Spleen (tissue), 11 donors: ENCODE measurements around the gene TYRP1. TPM values are rescaled to one million over a fixed set of nuclear protein-coding genes. Genes with fewer than 3 reads are reported as not detected.

Experiments
- DNase-seq: peaks from one replicate; pipeline ENCODE4 v3.0.0-alpha.2; 2020
- H3K27ac ChIP-seq, 8 donors: fragments of 200-600 bp; sonication (generic) in 7 of 8; 1 replicate in 4 of 8; 2 replicates in 4 of 8; pipeline versions ENCODE4 v1.5.0 to v1.8.0; 2016 to 2021; ENCODE audit warnings: inconsistent platforms in 4 of 8, mild to moderate bottlenecking in 4 of 8, moderate library complexity in 1 of 8
- H3K27me3 ChIP-seq, 7 donors: fragments of 200-600 bp; sonication (generic) in 6 of 7; replicated peaks in 1 of 7; 1 replicate in 4 of 7; 2 replicates in 3 of 7; pipeline versions ENCODE4 v1.5.0 to v1.8.0; 2016 to 2021; ENCODE audit warnings: inconsistent platforms in 3 of 7, mild to moderate bottlenecking in 1 of 7
- H3K36me3 ChIP-seq, 6 donors: fragments of 200-600 bp; sonication (generic) in 5 of 6; 1 replicate in 4 of 6; 2 replicates in 2 of 6; pipeline versions ENCODE4 v1.5.0 to v1.8.0; 2016 to 2021; ENCODE audit warnings: inconsistent platforms in 2 of 6
- H3K4me1 ChIP-seq, 6 donors: fragments of 200-600 bp; sonication (generic) in 5 of 6; 1 replicate in 3 of 6; 2 replicates in 3 of 6; pipeline versions ENCODE4 v1.5.0 to v1.8.0; 2016 to 2021; ENCODE audit warnings: inconsistent platforms in 3 of 6
- H3K4me3 ChIP-seq, 8 donors: fragments of 200-600 bp; sonication (generic) in 7 of 8; 1 replicate in 4 of 8; 2 replicates in 4 of 8; pipeline versions ENCODE4 v1.5.0 to v1.8.0; 2016 to 2021; ENCODE audit warnings: inconsistent platforms in 4 of 8, mild to moderate bottlenecking in 4 of 8, moderate library complexity in 2 of 8
- H3K9me3 ChIP-seq, 8 donors: fragments of 200-600 bp; sonication (generic) in 7 of 8; 1 replicate in 4 of 8; 2 replicates in 4 of 8; pipeline versions ENCODE4 v1.5.0 to v1.8.0; 2016 to 2021; ENCODE audit warnings: inconsistent platforms in 4 of 8
- CTCF ChIP-seq, 11 experiments: fragments of 200-600 bp in 7 of 11; fragments of 450-650 bp in 4 of 11; sonication (generic) in 4 of 11; IDR thresholded peaks in 8 of 11; conservative IDR thresholded peaks in 3 of 11; 1 replicate in 7 of 11; 2 replicates in 4 of 11; pipeline versions ENCODE4 v1.4.0 to v1.8.0; 2016 to 2021; ENCODE audit warnings: antibody characterized with exemption in 11 of 11, inconsistent platforms in 4 of 11, mild to moderate bottlenecking in 1 of 11
- POLR2A ChIP-seq, 3 donors: fragments of 450-650 bp; IDR thresholded peaks; one replicate each; pipeline ENCODE4 v1.5.1; 2017; ENCODE audit warnings: antibody characterized with exemption in 3 of 3, mild to moderate bottlenecking in 1 of 3
- POLR2AphosphoS5 ChIP-seq, 3 donors: sonication (generic); formaldehyde crosslinking; IDR thresholded peaks; one replicate each; pipeline ENCODE4 v1.5.1; 2017; ENCODE audit warnings: antibody characterized with exemption in 3 of 3
- WGBS, 5 donors: extraction: QIAGEN DNeasy Blood & Tissue Kit in 3 of 5; methylation state at CpG; one replicate each; pipeline versions ENCODE4 v1.1.5 to v1.1.7; 2013 to 2018; 5-methylcytosine and 5-hydroxymethylcytosine counted together
- intact Hi-C: fragments of 100-400 bp; cut with DNase I; formaldehyde crosslinking; loops from one replicate; pipeline ENCODE4 v1.15.0; 2023; ENCODE audit warnings: low total_unique reads
- polyA plus RNA-seq, 3 donors: library from polyadenylated mRNA; stranded (reverse); fragments of 200-250 nt; gene quantifications; one replicate each; pipeline ENCODE4 v1.2.1, GENCODE V29; 2013
- total RNA-seq, 7 donors: library from RNA; depleted of rRNA in 3 of 7; stranded (reverse); fragments of >200 nt in 3 of 7; fragmentation: NEBNext Ultra II Directional in 4 of 7; extraction: Animal tissue kit (Norgen Biotek cat#: 25700) in 4 of 7; gene quantifications; one replicate each; pipeline versions ENCODE4 v1.1.0 to v1.2.1, GENCODE V29; 2016 to 2021
- donor health status: healthy with polysubstance abuse.
- donor health status: DM: no; HTN: no; CAD: no; lungs with moderate emphysema.
- donor health status: DM: no; HTN: no; CAD: no.
- donor health status: Bipolar disorder and iron deficiency.
- donor health status: healthy.
- donor health status: DM: no; HTN: no; CAD: no.
- donor health status: DM: yes; HTN: yes; CAD: no.

TYRP1 gene
- total and polyA plus RNA-seq, 10 donors, result not detected

GRCh38 chr9:12695474-12695873, 2.3 kb downstream of the TYRP1 start:
- H3K27ac ChIP-seq, result no peak overlapping the region
- no peaks in the 10 kb centered on the region for H3K36me3 ChIP-seq
- H3K27me3 ChIP-seq, result no peaks in the 10 kb centered on the region
- H3K4me3 ChIP-seq, result no peak overlapping the region
- no peak for TF ChIP-seq POLR2A (IDR thresholded peaks at IDR 0.05)
- no peak for TF ChIP-seq CTCF (IDR thresholded peaks at IDR 0.05 in 8 of 11, conservative IDR thresholded peaks at IDR 0.05 in 3 of 11)
- TF ChIP-seq POLR2AphosphoS5 (IDR thresholded peaks at IDR 0.05), result no peak
- no peaks in the 10 kb centered on the region for H3K9me3 ChIP-seq
- DNase-seq, result no peak
- intact Hi-C loops, result no loop called here
- no peaks in the 10 kb centered on the region for H3K4me1 ChIP-seq
- 74 to 95% (median 84%) methylated on average over 4 of the region's 4 CpGs for WGBS, 5 donors

- H3K36me3 ChIP-seq, result no peaks in the 10 kb centered on the region
- DNase-seq, result no peak
- no peak for TF ChIP-seq CTCF (IDR thresholded peaks at IDR 0.05 in 8 of 11, conservative IDR thresholded peaks at IDR 0.05 in 3 of 11)
- TF ChIP-seq POLR2AphosphoS5 (IDR thresholded peaks at IDR 0.05), result no peak
- no peak for TF ChIP-seq POLR2A (IDR thresholded peaks at IDR 0.05)
- no peaks in the 10 kb centered on the region for H3K9me3 ChIP-seq
- no peaks in the 10 kb centered on the region for H3K4me1 ChIP-seq
- 45 to 50% (median 47%) methylated on average over 4 of the region's 4 CpGs for WGBS, 5 donors
- no peak overlapping the region for H3K27ac ChIP-seq
- no peak overlapping the region for H3K4me3 ChIP-seq
- no peaks in the 10 kb centered on the region for H3K27me3 ChIP-seq
- intact Hi-C loops, result no loop called here
Measured at GRCh38 chr9:12696931-12697622, 3.9 kb downstream of the TYRP1 start.

GRCh38 chr9:12697719-12698118, 4.5 kb downstream of the TYRP1 start:
- TF ChIP-seq CTCF (IDR thresholded peaks at IDR 0.05 in 8 of 11, conservative IDR thresholded peaks at IDR 0.05 in 3 of 11) (no peak), POLR2AphosphoS5 (IDR thresholded peaks at IDR 0.05) (no peak), POLR2A (IDR thresholded peaks at IDR 0.05) (no peak)
- H3K4me1 ChIP-seq, result no peaks in the 10 kb centered on the region
- H3K9me3 ChIP-seq, result no peaks in the 10 kb centered on the region
- H3K36me3 ChIP-seq, result no peaks in the 10 kb centered on the region
- intact Hi-C loops, result no loop called here
- H3K27me3 ChIP-seq, result no peaks in the 10 kb centered on the region
- H3K27ac ChIP-seq, result no peak overlapping the region
- 10 to 18% (median 15%) methylated on average over 1 of the region's 1 CpG for WGBS, 5 donors
- H3K4me3 ChIP-seq, result no peak overlapping the region
- DNase-seq, result no peak

GRCh38 chr9:12698266-12698665, 5.1 kb downstream of the TYRP1 start:
- DNase-seq, result no peak
- TF ChIP-seq CTCF (IDR thresholded peaks at IDR 0.05 in 8 of 11, conservative IDR thresholded peaks at IDR 0.05 in 3 of 11) (no peak), POLR2A (IDR thresholded peaks at IDR 0.05) (no peak), POLR2AphosphoS5 (IDR thresholded peaks at IDR 0.05) (no peak)
- Histone ChIP-seq H3K27me3 (no peaks in the 10 kb centered on the region), H3K27ac (no peak overlapping the region), H3K36me3 (no peaks in the 10 kb centered on the region), H3K4me1 (no peaks in the 10 kb centered on the region), H3K9me3 (no peaks in the 10 kb centered on the region), H3K4me3 (no peak overlapping the region)
- intact Hi-C loops, result no loop called here
- WGBS, 5 donors, result 39 to 63% (median 45%) methylated on average over 4 of the region's 4 CpGs
